SK-N-SH treated with all-trans-retinoic acid at 6 μM for 48 hours (cell line): ENCODE results near the gene SUCO.
"Not testable (repeated sequence)": the region's sequence is repeated elsewhere in the genome, so short reads cannot be mapped to it uniquely, and the experiment has no call there.

Experiments
- ATAC-seq: fragments of 200-7000 bp; cut with Tn5 transposase; 3 replicates; pipeline ENCODE4 v1.9.1; 2020; ENCODE audit warnings: mild to moderate bottlenecking, moderate library complexity
- ARNTL ChIP-seq: fragments of 450-650 bp; formaldehyde crosslinking; IDR thresholded peaks from 2 replicates; pipeline ENCODE4 v1.5.0; 2020; ENCODE audit warnings: low read depth, mild to moderate bottlenecking, moderate library complexity, borderline replicate concordance
- BACH2 ChIP-seq: fragments of 250-450 bp; sonication (Bioruptor Pico); IDR thresholded peaks from 2 replicates; pipeline ENCODE4 v1.9.0; 2021; ENCODE audit warnings: mild to moderate bottlenecking, borderline replicate concordance
- CSRNP3 ChIP-seq: fragments of 250-450 bp; sonication (Bioruptor Pico); IDR thresholded peaks from 2 replicates; pipeline ENCODE4 v1.5.1; 2021; ENCODE audit warnings: mild to moderate bottlenecking, moderate library complexity
- ESRRG ChIP-seq: fragments of 250-450 bp; sonication (Bioruptor Pico); IDR thresholded peaks from 2 replicates; pipeline ENCODE4 v1.6.1; 2021; ENCODE audit warnings: mild to moderate bottlenecking
- GLIS3 ChIP-seq: fragments of 250-450 bp; sonication (Bioruptor Pico); IDR thresholded peaks from 2 replicates; pipeline ENCODE4 v1.5.0; 2020; ENCODE audit warnings: mild to moderate bottlenecking, moderate library complexity
- ISL1 ChIP-seq: fragments of 250-450 bp; sonication (Bioruptor Pico); IDR thresholded peaks from 2 replicates; pipeline ENCODE4 v2.1.2; 2022; ENCODE audit warnings: mild to moderate bottlenecking, moderate library complexity
- OSR1 ChIP-seq: fragments of 250-450 bp; sonication (Bioruptor Pico); IDR thresholded peaks from 2 replicates; pipeline ENCODE4 v1.8.0; 2022; ENCODE audit warnings: moderate library complexity, mild to moderate bottlenecking, inconsistent platforms
- PATZ1 ChIP-seq: fragments of 250-450 bp; sonication (Bioruptor Pico); IDR thresholded peaks from 2 replicates; pipeline ENCODE4 v1.8.0; 2020; ENCODE audit warnings: mild to moderate bottlenecking, moderate library complexity, borderline replicate concordance
- PPARA ChIP-seq: fragments of 250-450 bp; sonication (Bioruptor Pico); IDR thresholded peaks from 2 replicates; pipeline ENCODE4 v1.5.0; 2020; ENCODE audit warnings: mild to moderate bottlenecking, borderline replicate concordance
- RARB ChIP-seq: fragments of 250-450 bp; sonication (Bioruptor Pico); IDR thresholded peaks from 2 replicates; pipeline ENCODE4 v1.8.0; 2021; ENCODE audit warnings: mild to moderate bottlenecking, moderate library complexity
- SNAI2 ChIP-seq: fragments of 250-450 bp; sonication (Bioruptor Pico); IDR thresholded peaks from 2 replicates; pipeline ENCODE4 v1.5.0; 2020; ENCODE audit warnings: mild to moderate bottlenecking, moderate library complexity
- TCF4 ChIP-seq: fragments of 250-450 bp; sonication (Bioruptor Pico); IDR thresholded peaks from 2 replicates; pipeline ENCODE4 v1.8.0; 2021; ENCODE audit warnings: mild to moderate bottlenecking, moderate library complexity, borderline replicate concordance
- TOX ChIP-seq: fragments of 250-450 bp; sonication (Bioruptor Pico); IDR thresholded peaks from 2 replicates; pipeline ENCODE4 v1.8.0; 2021; ENCODE audit warnings: mild to moderate bottlenecking, moderate library complexity, borderline replicate concordance
- TSHZ2 ChIP-seq: fragments of 250-450 bp; sonication (Bioruptor Pico); IDR thresholded peaks from 2 replicates; pipeline ENCODE4 v1.5.0; 2020; ENCODE audit warnings: mild to moderate bottlenecking, moderate library complexity
- ZC3H10 ChIP-seq: fragments of 250-450 bp; sonication (Bioruptor Pico); IDR thresholded peaks from 2 replicates; pipeline ENCODE4 v1.5.1; 2021; ENCODE audit warnings: mild to moderate bottlenecking, moderate library complexity
- ZFP3 ChIP-seq: fragments of 250-450 bp; sonication (Bioruptor Pico); IDR thresholded peaks from 2 replicates; pipeline ENCODE4 v1.5.0; 2020; ENCODE audit warnings: mild to moderate bottlenecking, moderate library complexity
- ZFP30 ChIP-seq: fragments of 450-650 bp; formaldehyde crosslinking; IDR thresholded peaks from 2 replicates; pipeline ENCODE4 v1.5.0; 2022; ENCODE audit warnings: mild to moderate bottlenecking, moderate library complexity
- ZNF565 ChIP-seq: fragments of 450-650 bp; formaldehyde crosslinking; conservative IDR thresholded peaks from 2 replicates; pipeline ENCODE4 v1.5.0; 2020; ENCODE audit warnings: low read depth, mild to moderate bottlenecking, moderate library complexity
- ZNF70 ChIP-seq: fragments of 450-650 bp; formaldehyde crosslinking; IDR thresholded peaks from 2 replicates; pipeline ENCODE4 v1.5.0; 2020; ENCODE audit warnings: mild to moderate bottlenecking, moderate library complexity
- ZNF8 ChIP-seq: fragments of 450-650 bp; formaldehyde crosslinking; IDR thresholded peaks from 2 replicates; pipeline ENCODE4 v1.5.0; 2020; ENCODE audit warnings: mild to moderate bottlenecking, moderate library complexity
- TF ChIP-seq, protein P1 (sequence below): fragments of 250-450 bp; sonication (Bioruptor Pico); IDR thresholded peaks from 2 replicates; pipeline ENCODE4 v1.5.1; 2020; ENCODE audit warnings: low read depth, mild to moderate bottlenecking, moderate library complexity
- TF ChIP-seq, protein P2 (sequence below): fragments of 250-450 bp; sonication (Bioruptor Pico); IDR thresholded peaks from 2 replicates; pipeline ENCODE4 v1.8.0; 2021; ENCODE audit warnings: low read depth, mild to moderate bottlenecking, moderate library complexity, borderline replicate concordance

Gene SUCO

GRCh38 chr1:172492421-172492820 is 40.5 kb upstream of the SUCO start:
- TF ChIP-seq, protein P1, sequence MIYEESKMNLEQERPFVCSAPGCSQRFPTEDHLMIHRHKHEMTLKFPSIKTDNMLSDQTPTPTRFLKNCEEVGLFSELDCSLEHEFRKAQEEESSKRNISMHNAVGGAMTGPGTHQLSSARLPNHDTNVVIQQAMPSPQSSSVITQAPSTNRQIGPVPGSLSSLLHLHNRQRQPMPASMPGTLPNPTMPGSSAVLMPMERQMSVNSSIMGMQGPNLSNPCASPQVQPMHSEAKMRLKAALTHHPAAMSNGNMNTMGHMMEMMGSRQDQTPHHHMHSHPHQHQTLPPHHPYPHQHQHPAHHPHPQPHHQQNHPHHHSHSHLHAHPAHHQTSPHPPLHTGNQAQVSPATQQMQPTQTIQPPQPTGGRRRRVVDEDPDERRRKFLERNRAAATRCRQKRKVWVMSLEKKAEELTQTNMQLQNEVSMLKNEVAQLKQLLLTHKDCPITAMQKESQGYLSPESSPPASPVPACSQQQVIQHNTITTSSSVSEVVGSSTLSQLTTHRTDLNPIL (CRISPR knock-in tag) = no peak
- TF ChIP-seq ZNF565 (no peak), SNAI2 (CRISPR knock-in tag) (no peak), TCF4 (CRISPR knock-in tag) (no peak), TOX (CRISPR knock-in tag) (no peak), ZNF70 (CRISPR knock-in tag) (no peak), ESRRG (CRISPR knock-in tag) (no peak), ZFP3 (CRISPR knock-in tag) (no peak), PATZ1 (no peak), OSR1 (CRISPR knock-in tag) (no peak), BACH2 (CRISPR knock-in tag) (no peak), GLIS3 (CRISPR knock-in tag) (no peak), ZNF8 (no peak), ISL1 (no peak), CSRNP3 (CRISPR knock-in tag) (no peak), ARNTL (CRISPR knock-in tag) (no peak), ZC3H10 (CRISPR knock-in tag) (no peak)
- ATAC-seq = no peak

GRCh38 chr1:172494166-172494565 is 38.8 kb upstream of the SUCO start:
- TF ChIP-seq ISL1 = no peak
- TF ChIP-seq ZNF8 = no peak
- no peak for TF ChIP-seq PATZ1
- no peak for TF ChIP-seq CSRNP3 (CRISPR knock-in tag)
- no peak for TF ChIP-seq RARB (CRISPR knock-in tag)
- TF ChIP-seq SNAI2 (CRISPR knock-in tag) = no peak
- no peak for TF ChIP-seq ZC3H10 (CRISPR knock-in tag)
- TF ChIP-seq GLIS3 (CRISPR knock-in tag) = no peak
- TF ChIP-seq TCF4 (CRISPR knock-in tag) = no peak
- no peak for TF ChIP-seq TSHZ2 (CRISPR knock-in tag)
- TF ChIP-seq, protein P2, sequence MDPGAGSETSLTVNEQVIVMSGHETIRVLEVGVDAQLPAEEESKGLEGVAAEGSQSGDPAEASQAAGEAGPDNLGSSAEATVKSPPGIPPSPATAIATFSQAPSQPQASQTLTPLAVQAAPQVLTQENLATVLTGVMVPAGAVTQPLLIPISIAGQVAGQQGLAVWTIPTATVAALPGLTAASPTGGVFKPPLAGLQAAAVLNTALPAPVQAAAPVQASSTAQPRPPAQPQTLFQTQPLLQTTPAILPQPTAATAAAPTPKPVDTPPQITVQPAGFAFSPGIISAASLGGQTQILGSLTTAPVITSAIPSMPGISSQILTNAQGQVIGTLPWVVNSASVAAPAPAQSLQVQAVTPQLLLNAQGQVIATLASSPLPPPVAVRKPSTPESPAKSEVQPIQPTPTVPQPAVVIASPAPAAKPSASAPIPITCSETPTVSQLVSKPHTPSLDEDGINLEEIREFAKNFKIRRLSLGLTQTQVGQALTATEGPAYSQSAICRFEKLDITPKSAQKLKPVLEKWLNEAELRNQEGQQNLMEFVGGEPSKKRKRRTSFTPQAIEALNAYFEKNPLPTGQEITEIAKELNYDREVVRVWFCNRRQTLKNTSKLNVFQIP (CRISPR knock-in tag) = no peak
- TF ChIP-seq ZNF70 (CRISPR knock-in tag) = no peak
- TF ChIP-seq ZNF565 = no peak
- TF ChIP-seq PPARA (CRISPR knock-in tag) = no peak
- no peak for TF ChIP-seq TOX (CRISPR knock-in tag)
- TF ChIP-seq ZFP30 (CRISPR knock-in tag) = no peak
- TF ChIP-seq, protein P1 (CRISPR knock-in tag) = no peak
- no peak for ATAC-seq

- not testable (repeated sequence) for ATAC-seq
Observed at GRCh38 chr1:172496127-172496526, 36.8 kb upstream of the SUCO start.
